Activated CD8-positive, alpha-beta memory T cell treated with anti-CD3 and anti-CD28 coated beads for 4 hours (primary cell): ENCODE measurements around the gene USH1C.

ENCODE experiments used
- DNase-seq, 2 donors: peaks; one replicate each; pipeline ENCODE4 v3.0.0-alpha.2; 2020; ENCODE audit warnings: low read depth in 2 of 2

USH1C gene

DNA sequence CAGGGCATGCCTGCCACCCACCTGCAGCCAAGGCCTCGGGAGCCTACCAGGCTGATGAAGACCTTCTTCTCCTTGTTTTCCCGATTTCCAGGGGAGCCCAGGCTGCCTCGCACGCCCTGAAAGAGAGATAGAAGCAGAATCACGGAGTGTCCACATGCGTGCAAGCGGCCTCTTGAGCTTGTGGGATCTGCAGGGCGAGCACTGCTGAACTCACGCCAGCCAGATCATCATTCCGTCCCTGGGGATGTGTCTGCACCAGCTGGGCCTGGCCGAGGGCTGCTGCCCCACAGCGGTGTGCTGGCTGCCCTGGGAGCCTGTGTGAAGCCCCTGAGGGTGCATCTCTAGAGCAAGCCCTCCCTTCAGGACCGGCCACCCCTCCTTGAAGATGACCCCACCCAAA, 17.9 kb downstream of the USH1C start:
- no peak for DNase-seq

DNA sequence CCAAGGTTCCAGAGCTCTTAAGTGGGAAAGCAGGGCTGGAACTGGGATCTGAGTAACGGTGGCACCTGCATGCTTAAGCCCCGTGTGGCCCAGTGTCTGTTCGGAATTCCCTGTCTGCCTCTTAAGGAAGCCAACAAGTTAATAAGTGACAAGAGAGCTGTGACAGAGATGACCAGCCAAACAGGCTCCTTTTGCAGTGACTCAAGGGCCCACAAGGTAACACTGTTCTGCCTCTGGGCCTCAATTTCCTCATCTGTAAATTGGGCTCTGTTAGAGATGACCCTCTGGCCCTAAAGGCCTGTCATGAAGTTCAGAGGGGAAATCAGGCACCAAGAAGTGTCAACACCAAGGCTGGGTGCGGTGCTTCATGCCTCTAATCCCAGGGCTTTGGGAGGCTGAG, 18.6 kb downstream of the USH1C start:
- DNase-seq = no peak

DNA sequence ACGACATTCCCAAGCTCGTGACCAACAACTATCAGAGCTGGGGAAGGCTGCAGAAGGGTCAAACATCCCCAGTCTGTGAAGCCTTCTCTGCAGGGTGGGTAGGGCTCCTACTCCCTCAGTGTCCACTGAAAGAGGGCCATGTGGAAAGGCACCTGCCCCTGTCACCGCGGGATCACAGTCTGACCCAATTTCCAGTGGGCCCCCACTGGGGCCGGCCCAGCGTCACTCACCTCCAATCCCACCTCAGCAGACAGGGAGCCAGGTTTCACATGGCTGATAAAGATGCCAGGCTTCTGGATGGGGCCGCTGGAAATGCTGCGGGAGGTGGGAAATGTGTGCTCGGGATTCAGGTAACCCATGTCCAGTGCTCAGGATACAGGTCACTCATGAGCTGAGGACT, 20.0 kb downstream of the USH1C start:
- no peak for DNase-seq

DNA sequence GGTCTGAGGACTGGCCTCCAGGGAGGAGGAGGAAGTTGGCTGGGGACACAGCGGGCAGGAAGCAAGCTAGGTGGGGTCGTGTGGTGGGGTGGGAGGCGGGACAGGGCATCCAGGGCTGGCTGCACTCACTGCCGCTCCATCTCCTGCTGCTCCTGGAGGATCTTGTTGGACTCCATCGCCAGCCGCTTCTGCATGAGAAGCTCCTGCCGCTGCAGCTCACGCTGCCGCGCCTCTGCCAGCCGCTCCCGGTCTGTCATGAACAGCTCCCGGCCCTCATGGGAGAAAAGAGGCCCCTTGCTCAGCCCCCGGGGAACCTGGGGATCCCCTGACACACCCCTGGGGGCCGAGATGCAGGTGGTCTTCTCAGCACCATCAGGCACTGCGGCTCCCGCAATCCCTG, 21.6 kb downstream of the USH1C start:
- no peak for DNase-seq

DNA sequence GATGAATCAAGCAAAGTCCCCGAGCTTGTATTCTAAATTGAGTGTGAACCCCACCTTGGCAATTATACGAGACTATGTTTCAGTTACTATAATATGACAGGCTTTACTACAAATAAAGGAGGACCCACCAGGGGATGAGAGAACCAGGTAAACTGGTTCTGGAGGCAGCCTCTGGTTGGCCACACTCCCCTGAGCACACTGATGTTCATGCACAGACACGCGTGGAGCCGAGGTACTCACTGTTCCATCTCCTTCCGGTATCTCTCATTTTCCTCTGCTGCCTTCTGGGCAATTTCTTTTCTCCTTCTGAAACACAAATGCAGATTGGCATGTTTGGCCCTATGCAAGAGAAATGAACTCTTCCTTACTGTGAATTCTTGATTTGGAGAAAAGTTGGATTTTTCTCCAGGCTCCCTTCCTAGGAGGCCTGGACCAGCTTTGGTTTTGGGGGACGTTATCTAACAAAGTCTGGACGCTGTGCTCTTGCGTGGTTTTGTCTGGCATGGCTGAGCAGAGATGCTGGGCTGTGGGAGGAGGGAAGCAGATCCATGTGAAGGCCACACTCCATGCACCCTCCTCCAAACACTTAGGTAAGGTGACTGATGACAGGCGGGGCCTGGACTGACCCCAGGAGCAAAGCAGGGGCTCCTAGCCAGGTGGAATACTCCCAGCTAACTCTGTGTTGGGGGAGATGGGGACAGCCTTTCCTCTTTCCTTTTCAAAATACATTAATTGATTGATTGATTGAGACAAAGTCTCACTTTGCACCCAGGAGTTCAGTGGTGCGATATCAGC, 22.9 kb downstream of the USH1C start:
- DNase-seq = no peak

DNA sequence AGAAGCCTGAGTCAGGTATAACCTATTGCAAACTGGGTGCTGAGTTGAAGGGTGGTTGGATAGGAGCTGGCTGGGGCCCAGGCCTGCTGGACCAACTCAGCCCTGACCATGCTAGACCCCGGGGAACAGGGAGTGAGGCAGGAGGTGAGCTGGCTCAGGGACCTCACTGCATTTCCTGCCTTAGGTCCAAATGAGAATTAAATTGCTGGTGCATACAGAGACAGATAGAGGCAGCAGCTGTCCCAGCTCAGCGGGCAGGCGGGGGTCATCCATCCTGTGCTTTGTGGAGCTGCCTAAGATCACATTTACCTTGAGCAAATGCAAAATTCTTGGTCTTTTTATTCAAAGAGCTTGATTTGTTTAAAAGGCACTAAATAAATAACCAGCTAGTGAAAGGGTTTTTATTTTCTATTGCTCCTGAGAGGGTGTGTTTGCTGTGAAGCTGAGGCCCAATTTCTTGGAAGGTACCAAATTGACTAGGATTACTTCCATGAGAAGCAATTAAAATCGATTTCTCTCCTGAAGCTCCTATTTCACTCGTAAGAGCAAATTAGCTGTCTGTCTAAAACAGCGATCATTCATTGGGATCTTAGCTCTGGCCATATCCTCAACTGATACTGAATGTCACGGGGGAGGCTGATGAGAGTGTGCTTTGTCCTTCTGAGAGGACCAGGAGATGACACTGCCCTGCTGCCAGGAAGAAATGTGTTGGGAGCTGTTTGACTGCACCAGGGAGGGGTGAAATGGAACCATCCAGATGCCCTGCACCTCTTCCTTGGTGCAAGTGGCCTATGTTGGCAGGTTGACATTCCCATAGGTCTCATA, 24.9 kb downstream of the USH1C start:
- DNase-seq = no peak

DNA sequence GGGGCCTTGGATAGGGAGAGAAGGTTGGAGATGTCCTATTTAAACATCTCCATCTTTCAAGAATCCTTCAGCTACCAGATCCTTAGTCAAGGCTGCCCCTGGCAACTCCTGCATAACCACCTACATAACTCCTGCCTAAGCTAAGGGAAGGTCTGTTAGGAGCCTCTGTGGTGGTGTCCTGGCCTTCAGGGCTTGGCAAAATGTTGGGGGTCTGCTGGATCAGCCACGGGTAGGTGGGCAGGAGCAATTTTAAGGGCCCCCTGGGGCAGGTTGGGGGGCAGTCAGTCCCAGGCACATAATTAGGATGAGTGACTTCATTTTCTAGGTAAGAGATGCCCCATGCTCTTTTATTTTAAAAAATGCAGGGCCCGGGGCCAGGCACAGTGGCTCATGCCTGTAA, 25.9 kb downstream of the USH1C start:
- no peak for DNase-seq

DNA sequence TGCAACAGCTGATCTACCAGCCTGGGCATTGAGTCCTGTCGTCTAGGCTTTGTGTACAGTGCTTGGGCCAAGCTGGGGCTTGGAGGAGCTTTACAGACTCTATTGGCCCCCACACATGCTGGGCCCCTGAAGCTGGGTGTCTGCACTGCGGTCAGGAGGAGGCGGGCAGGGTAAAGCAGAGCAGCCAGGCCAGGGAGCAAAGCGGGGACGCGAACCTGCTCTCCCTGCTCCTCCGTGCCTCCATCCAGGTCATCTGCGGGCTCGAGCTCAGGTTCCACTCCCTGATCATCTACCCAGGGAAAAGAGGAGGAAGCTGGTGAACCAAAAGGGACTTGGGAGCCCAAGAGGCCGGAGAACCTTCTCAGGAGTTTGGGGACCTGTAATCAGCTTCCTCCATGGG, 27.0 kb downstream of the USH1C start:
- no peak for DNase-seq

DNA sequence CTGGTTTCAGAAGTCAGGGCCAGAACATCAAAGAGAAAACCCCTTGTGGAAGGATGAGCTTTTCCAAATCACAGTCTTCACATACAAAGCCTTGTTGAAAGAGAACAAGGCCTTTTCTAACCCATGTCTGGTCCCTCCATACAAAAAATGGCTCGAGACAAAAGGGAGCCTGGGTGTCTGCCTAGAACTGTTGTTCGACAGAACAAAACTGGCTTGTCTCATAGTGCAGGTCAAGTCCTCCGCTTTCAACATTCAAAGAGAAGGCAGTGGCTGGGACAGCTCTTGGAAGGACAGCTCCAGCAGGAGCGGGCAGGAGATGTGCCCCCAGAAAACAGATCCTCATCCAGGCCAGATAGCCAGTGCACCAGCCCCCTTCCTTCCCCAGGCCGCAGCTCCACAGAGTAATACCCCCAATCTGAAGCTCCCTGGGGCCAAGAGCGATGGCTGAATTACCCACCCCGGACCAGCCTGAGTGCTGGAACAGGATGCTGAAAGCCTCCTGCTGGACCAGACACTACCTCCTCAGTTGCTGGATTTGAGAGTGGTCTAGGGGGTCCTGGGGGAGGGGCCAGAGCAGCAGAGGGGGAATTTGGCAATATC, 27.6 kb downstream of the USH1C start:
- no peak for DNase-seq

DNA sequence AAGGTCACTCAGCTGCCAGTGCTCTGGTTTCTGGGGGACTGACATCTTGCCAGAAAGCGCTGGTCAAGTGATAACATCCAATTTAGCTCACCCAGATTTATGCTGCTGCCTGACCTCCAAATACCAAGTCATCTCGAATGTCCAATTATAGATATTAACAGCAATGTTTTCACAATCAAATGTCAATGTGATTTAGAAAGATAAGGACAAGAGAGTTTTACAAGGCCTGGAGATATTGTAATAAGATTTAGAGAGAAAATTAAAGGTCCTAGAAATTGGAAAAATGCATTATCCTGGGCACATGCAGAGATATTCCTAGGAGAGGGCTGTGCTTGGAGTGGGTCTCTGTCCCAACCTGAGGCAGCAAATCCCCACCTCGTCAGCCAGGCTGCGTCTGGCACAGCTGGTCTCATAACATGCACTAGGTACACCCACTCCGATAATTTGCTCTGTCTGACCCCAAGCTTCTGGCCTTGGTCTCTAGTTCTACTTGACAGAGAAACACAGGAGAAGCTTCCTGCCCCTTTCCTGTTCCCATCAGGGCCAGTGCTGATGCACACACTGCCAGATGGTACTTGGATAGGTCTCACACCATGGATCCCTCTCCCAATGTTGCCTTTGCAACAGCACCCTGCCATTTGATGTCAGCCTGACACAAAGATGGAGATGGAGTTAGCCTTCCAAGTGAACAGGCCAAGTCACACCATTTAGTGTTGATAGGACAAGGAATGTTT, 28.6 kb downstream of the USH1C start:
- no peak for DNase-seq

DNA sequence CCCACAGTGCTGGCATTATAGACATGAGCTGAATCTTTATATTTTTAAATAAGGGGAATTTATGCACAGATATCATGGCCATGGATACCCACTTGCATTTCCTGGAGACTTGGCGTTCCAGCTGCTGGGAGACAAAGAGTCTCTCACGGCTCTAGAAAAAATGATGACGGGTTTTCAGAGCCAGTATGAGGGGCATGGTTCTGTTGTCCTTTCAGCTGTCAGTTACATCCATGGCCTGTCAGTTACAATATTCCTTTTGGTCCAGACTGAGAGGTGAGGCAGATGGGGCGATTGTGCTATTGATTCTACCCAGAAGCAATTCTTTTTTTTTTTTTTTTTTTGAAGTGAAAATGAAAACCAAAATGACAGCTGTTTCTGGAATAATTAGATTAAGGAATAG, 29.7 kb downstream of the USH1C start:
- no peak for DNase-seq

DNA sequence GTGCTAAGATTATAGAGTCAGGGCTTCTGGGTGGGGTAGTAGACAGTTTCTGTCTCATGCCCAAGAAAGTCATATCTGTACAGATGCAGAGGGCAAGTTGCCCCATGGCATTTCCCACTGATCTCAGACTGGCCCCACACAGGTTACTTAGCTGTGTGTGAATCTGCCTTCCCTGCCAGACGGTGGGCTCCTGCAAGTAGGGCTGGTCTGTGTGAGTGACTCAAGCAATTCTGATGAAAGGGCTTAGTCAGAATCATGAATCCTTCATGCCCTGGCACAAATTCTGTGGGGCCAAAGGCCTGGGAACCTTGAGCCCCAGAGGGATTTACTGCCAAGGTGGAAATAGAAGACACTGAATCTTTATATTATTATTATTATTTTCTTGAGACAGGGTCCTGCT, 30.4 kb downstream of the USH1C start:
- no peak for DNase-seq

DNA sequence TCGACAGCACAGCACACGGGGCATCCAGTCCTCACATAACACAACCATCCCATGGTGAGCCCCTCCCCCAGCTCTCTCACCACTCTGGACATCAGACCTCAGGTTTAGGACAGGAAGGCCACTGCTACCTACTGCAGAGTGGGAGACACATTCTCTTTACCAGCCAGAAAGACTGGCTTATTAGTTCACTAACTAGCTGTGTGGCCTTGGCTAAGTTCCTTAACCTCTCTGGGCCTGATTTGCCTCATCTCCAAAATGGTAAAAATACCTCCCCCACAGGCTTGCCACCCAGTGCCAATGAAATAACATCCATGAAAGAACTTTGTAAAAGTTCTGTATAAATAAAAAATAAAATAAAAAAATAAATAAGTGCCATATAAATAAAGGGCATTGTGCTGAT, 32.1 kb downstream of the USH1C start:
- no peak for DNase-seq

DNA sequence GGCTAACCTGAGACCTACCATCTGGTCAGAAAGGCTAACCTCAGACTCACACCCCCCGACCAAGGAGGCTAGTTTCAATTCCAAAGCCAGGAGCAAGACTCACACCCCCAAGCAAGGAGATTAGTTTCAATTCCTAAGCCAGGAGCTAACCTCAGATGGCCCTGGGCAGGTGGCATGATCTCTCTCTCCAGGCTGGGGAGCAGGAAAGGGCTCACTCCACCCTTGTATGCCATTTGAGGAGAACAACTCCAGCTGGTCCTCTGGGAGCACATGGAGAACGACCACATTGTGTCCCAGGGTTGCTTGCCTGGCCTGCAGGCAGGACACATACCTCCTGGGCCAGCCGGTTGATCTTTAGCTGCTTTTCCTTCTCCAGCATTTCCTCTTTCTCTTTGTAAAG, 32.6 kb downstream of the USH1C start:
- DNase-seq = no peak

DNA sequence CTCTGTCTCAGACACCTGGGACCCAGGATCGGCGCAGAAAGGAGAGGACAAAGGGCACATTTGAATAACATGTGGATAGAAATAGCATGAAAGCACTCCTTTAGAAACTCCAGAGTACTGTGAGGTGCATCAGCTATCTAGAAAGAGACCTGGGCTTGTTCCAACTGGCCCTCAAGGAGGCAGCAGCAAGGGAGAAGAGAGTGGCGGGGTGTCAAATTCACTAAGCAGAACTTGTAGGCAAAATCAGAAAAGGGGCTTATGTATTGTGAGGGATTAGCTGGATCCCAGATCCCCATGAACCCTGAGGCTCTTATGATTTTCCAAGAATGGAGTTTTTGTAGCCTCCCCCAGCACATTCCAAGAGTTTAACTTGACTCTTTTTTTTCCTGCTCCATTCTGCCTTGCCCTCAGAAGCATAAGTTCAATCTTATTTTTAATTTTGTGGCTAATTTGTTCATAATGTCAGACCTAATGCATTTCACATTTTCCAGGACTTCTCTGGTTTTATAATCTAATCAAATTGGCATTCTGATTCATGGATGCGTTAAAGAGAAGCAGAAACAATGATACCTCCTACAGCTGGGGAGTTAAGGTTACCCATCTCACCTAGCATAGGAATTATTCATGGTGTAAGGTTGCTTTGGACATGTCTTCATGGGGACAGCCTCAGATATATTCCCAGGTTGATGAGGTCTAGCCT, 33.6 kb downstream of the USH1C start:
- DNase-seq = no peak

DNA sequence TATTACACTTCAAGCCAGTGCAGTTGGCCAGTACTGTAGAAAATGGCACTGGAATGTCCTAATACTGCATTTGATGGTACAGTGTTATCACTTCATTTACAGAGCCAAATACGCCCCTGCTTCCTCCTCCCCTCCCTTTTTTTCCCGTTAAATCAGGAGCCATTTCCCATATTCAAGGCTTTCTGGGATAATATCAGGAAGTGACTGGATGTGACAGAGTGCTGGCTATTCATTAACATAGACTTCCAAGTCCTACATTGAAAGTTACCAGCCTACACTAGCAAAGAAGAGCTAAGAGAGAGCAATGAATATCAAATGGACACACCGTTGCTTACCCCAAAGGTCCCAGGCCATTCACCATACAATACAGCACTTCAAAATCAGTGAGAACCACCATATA, 35.4 kb downstream of the USH1C start:
- no peak for DNase-seq

DNA sequence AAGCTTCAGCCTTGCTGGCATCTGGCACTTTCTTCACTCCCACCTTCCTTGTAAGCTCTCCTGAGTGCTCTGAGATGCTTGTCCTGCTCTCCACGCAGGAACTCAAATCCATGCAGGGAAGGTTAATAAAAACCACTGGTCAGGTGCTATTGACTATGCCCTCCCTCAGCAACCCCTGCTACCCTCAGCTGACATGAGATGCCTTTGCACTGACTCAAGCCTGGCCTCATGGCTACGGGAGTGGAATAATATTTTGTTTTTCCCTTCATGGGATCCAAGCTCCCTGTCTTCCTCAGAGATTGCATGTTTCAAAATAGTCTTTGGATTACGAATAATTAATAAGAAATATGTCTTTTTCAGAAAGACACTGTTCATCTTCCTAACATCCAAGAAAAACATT, 35.9 kb downstream of the USH1C start:
- no peak for DNase-seq

DNA sequence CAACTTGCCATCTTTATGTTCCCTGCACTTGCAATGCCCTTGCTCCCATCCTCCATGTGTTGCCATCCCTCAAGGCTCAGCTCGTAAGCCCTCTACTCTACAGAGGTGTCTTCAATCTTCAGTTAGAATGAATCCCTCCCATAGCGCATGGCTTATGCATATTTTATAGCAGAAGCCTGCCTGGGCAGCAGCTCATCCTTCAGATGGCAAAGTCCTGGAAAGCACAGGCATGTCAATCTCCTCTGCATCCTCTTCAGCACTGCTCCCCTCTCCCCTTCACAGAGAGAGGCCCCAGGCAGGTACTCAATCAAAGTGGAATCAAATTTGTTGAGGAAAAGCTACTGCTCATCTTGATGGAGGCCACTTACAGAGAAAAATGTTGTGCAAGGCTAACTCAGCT, 36.4 kb downstream of the USH1C start:
- DNase-seq = no peak

DNA sequence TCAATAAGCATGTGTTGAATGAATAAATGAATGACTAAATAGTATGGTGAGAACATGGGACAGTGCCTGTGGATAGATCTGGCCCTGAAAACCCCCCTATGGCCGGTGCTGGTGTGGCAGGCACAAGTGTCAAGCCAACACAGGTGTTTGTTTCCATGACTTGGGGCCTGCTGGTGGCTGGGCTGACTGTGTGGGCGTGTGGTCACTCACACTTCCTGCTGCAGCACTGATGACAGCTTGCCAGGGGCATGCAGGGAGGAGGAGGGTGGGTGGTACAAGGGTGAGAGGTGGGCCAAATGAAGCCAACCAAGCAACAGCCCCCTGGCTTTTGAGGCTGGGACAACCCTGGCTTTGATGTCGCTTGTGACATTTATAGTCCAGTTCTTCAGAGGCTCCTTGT, 37.3 kb downstream of the USH1C start:
- no peak for DNase-seq

DNA sequence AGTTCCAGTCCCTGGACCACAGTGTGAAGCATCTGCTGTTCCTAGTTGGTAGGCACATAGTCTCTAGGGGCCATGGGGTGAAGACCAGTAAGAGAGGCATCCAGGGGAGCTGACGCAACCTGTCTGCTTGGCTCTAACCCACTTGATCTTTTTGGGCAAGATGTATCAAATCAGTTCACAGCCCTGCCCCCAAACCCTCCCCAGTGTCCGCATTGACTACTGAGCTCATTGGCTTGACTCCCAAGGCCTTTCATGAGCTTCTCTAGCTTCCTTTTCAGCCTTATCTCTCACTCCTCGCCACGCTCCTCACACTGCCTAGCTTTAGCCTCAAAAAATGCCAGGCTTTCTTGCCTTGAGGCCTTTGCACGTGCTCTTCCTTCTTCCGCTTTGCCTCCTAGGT, 37.9 kb downstream of the USH1C start:
- no peak for DNase-seq

DNA sequence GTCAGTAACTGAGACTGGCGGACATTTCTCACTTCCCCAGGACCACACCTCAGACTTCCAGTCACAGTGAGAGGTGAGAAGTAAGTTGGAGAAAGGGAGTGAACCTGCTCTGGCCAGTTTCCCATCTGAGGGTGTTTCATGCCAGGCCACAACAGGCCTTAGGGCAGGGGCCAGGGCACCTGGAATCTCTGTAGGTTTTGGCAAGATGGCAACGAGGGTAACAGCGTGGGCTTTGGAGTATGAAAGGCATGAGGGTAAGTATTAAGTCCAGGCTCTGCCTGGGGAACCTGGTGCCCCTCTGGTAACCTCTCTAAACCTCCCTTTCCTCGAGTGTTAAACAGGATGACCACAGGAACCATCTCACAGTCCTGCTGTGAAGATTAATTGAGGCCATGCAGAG, 39.1 kb downstream of the USH1C start:
- DNase-seq = no peak
